C4-2B (cell line): Measurements from ENCODE around the gene MSI2.

Experiments
- H3K27ac ChIP-seq: fragments of 450-650 bp; 2 replicates; pipeline ENCODE4 v1.5.1; 2017
- ZFX ChIP-seq: fragments of 450-650 bp; IDR thresholded peaks from 2 replicates; pipeline ENCODE4 v1.6.1; 2017
- TF ChIP-seq, protein P1 (sequence below): fragments of 450-650 bp; conservative IDR thresholded peaks from 2 replicates; pipeline ENCODE4 v1.5.1; 2017; ENCODE audit warnings: mild to moderate bottlenecking

Gene MSI2

DNA sequence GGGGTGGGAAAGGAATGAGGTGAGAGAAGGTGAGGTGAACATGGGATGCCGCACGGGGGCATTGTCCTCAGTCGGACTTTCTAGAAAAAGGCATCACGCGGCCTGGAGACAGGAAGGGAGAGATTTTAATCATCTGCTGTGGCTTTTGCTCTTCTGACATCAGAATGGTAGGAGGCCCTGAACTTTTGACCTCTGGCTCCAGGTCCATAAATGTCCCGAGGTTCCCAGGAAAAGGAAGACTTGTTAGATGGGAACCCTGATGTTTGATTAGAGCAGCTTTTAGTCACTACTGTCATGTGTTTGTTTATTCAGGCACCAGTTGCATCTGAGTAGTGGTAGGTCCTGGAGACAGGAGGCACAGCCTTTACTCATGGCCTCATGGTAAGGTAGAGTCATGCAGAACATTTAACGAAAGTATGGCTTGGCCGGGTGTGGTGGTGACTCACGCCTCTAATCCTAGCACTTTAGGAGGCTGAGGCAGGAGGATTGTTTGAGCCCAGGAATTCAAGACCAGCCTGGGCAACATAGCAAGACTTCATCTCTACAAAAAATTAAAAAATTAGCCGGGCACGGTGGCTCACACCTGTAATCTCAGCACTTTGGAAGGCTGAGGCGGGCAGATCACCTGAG lies 203.1 kb downstream of the MSI2 start:
- peak overlapping the region; percentile 22; the same call in 1 of the 2 replicates for H3K27ac ChIP-seq
- no peak for TF ChIP-seq ZFX
- TF ChIP-seq, protein P1, sequence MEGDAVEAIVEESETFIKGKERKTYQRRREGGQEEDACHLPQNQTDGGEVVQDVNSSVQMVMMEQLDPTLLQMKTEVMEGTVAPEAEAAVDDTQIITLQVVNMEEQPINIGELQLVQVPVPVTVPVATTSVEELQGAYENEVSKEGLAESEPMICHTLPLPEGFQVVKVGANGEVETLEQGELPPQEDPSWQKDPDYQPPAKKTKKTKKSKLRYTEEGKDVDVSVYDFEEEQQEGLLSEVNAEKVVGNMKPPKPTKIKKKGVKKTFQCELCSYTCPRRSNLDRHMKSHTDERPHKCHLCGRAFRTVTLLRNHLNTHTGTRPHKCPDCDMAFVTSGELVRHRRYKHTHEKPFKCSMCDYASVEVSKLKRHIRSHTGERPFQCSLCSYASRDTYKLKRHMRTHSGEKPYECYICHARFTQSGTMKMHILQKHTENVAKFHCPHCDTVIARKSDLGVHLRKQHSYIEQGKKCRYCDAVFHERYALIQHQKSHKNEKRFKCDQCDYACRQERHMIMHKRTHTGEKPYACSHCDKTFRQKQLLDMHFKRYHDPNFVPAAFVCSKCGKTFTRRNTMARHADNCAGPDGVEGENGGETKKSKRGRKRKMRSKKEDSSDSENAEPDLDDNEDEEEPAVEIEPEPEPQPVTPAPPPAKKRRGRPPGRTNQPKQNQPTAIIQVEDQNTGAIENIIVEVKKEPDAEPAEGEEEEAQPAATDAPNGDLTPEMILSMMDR, result no peak

DNA sequence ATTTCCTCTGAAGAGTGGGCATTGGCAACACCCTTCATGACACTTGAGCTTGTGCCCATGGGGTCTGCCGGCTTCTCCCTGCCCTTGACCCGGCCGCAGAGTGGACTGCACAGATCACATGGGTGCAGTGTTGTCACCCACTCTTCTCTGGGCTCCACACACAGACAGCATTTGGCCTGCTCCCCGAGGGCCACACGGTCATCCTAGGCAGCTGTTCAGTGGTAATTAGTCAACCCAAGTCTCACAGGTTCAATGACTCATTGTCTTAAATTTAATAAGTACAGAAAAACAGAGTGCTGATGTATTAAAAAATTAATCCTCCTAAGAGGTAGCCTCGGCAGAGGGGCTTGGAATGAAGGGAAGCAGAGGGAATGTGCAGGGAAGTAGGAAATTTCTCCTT lies 204.8 kb downstream of the MSI2 start:
- no peak for TF ChIP-seq ZFX
- TF ChIP-seq, protein P1, result no peak
- no peak overlapping the region for H3K27ac ChIP-seq

DNA sequence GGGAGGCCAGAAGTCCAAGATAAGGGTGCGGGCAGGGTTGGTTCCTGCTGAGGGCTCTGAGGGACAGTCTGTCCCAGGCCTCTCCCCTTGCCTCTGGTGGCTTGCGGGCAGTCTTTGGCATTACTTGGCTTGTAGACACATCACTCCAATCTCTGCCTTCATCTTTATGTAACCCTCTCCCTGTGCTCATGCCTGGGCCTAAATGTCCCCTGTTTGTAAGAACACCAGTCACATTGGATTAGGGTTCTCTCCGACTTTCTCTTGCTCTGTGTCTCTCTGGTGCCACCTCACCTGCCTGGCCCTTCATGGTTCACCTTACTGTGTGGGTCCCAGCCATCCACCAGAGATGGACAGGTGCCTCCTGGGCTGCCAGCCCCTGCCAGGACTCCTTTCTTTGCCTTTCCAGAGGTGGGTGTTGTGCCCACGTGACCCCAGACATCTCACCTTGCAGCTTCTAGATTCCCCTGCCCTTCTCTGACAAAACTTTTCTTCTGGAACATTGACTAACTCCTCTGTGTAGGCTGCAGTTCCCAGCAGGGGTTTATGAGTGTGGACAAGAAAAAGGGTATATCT lies 205.8 kb downstream of the MSI2 start:
- TF ChIP-seq ZFX, result no peak
- TF ChIP-seq, protein P1, result no peak
- H3K27ac ChIP-seq, result no peak overlapping the region

DNA sequence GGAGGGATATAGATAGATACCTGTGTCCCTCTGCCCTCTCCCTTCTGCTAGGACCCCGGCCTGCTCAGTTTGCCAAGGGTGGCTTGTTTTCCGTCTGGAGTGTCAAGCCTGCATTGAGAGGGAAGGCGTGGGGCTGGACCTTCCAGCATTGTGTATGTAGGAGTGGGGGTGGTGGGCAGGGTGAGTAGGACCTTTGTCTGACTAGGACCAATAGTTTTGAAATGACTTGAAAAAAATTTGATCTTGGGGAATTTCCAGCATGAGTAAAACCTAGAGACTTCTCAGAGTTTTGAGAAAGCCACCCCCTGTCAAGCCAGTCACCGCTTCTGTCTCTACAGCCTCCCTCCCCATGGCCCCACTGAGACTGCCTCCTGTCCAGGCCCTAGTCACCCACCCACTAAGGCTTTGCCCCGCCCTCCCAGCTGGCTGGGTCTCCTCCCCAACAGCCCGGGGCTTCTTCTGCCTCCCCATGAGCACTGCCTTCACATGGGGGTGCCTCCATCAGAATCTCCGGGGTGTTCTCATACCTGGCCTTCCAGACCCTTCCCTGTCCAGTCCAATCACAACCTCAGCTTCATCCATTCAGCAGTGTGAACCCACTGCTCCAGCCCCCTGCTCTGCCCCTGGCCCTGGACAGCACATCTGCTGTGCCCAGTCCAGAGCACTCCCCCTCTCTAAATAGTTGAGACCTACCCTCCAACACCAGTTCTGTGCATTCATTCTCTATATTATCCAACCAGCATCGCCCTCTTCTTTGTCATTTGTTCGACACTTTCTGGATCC lies 207.0 kb downstream of the MSI2 start:
- TF ChIP-seq, protein P1, result no peak
- no peak for TF ChIP-seq ZFX
- H3K27ac ChIP-seq, result no peak overlapping the region

DNA sequence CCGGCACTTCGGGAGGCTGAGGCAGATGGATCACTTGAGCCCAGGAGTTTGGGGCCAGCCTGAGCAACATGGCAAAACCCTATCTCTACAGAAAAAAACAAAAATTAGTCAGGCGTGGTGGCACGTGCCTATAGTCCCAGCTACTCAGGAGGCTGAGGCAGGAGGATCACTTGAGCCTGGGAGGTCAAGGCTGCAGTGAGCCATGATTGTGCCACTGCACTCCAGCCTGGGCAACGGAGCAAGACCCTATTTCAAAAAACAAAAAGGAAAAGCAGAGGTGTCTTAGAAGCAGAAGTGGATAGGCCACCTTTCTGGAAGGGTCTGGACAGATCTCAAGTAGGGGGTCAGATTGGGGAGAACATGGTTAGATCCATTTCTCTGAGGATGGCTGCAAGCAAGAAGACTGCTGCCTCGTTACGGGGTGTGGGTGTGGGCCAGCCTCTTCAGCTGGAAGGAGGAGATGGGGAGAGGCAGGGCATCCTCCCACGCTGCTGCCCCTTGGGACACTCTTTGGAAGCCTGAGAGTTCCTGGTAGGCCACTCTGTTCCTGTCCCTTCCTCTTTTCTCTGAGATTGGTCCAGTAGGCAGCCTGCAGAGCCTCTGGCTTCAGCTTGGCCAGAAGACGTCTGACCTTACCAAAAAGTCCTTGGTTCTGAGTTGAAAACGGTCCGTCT lies 208.0 kb downstream of the MSI2 start:
- TF ChIP-seq, protein P1, result no peak
- TF ChIP-seq ZFX, result no peak
- no peak overlapping the region for H3K27ac ChIP-seq

DNA sequence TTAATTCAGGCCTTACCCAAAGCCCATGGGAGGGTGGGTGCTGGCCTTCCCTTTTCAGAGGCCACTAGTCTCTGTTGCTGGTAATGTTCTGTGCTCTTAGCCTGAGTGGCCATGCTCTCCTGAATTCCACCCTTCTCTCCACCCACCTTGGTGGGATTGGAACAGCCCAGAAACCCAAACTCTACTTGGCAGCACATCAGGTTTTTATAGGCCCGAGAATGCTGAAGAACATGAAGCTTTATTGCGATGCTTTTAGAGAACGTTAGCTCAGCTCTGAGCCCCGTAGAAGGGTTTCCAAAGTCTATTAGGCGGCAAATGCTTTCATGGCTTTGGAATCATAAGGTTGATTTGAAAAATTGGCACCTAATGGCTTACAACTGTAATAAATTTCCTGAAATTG lies 209.3 kb downstream of the MSI2 start:
- no peak overlapping the region for H3K27ac ChIP-seq
- TF ChIP-seq, protein P1, result no peak
- no peak for TF ChIP-seq ZFX

DNA sequence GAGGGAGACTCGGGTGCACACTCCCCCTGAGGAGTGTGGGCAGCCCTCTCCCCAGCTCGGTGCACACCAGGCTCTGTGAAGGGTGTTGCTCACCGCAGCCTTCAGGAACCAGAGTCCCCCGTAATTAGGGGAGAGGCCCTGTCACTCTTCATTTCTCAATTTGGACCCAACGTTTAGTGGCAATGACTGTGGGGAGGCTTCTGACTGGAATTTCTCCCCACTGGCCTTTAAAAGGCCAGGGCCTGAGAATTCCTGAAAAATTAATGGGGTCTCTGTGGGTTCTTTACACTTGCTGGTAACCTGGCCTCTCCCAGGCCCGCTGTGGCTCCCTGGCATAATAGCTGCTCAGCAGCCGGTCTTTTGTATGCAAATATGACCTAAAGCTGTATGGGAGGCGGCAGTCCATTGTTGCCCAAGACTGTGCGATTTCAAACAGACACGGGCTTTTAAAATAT lies 209.7 kb downstream of the MSI2 start:
- no peak overlapping the region for H3K27ac ChIP-seq
- TF ChIP-seq, protein P1, result no peak
- TF ChIP-seq ZFX, result no peak
